Medulla oblongata (tissue), 1 donor: ENCODE data around the gene SPHK2.

Experiments used
- DNase-seq: peaks from one replicate; pipeline ENCODE4 v3.0.0-alpha.2; 2015; ENCODE audit errors: extremely low spot score

The SPHK2 gene

DNA sequence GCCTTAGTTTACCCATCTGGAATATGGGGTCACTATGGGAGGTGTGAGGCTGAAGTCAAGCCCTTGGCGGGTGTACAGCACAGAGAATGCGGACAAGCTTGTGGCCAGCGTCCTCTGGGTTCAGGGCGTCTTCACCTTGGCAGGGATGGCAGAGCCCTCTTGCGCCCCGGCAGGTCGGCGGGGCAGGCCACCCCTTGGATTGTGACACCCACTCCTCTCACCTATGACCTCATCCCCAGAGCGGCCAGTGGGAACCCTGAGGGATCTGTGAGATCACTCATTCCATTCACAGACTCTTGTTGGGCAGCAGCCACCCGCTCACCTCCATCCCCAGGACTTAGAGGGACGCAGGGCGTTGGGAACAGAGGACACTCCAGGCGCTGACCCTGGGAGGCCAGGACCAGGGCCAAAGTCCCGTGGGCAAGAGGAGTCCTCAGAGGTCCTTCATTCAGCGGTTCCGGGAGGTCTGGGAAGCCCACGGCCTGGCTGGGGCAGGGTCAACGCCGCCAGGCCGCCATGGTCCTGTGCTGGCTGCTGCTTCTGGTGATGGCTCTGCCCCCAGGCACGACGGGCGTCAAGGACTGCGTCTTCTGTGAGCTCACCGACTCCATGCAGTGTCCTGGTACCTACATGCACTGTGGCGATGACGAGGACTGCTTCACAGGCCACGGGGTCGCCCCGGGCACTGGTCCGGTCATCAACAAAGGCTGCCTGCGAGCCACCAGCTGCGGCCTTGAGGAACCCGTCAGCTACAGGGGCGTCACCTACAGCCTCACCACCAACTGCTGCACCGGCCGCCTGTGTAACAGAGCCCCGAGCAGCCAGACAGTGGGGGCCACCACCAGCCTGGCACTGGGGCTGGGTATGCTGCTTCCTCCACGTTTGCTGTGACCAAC lies 12.6 kb upstream of the SPHK2 start, which contains the start of gene SPACA4:
TSS of gene SPACA4 (plus strand) at position 280 of the 896 bp plus-strand sequence. CDS start at position 517, 237 bp downstream.
- no peak for DNase-seq

DNA sequence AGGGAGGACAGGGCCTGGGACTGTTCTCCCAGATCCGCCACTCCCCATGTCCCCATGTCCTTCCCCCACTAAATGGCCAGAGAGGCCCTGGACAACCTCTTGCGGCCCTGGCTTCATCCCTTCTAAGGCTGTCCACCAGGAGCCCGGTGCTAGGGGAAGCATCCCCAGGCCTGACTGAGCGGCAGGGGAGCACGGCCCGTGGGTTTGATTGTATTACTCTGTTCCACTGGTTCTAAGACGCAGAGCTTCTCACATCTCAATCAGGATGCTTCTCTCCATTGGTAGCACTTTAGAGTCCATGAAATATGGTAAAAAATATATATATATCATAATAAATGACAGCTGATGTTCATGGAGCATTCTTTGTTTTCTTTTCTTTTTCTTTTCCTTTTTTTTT lies 11.9 kb upstream of the SPHK2 start:
- DNase-seq, result no peak

DNA sequence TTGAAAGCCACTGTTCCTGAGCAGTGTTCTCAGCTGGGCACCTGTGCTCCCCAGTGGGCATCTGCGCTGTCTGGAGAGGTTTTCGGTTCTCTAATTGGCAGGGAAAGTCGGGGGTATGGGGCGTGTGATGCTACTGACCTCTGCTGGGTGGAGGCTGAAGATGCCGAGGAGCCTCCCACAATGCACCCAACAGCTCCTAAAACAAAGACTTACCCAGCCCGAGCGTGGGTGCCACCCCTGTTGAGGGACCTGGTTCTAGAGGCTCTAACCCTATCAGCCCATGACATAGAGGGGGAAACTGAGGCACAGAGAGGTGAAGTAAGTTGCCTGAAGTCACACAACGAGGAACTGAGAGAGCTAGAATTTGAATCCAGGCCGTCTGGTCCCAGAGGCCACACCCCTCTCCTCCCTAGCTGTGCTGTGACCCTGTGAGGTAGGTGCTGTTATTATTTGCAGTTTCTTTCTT lies 10.5 kb upstream of the SPHK2 start:
- peak; percentile 73 for DNase-seq

DNA sequence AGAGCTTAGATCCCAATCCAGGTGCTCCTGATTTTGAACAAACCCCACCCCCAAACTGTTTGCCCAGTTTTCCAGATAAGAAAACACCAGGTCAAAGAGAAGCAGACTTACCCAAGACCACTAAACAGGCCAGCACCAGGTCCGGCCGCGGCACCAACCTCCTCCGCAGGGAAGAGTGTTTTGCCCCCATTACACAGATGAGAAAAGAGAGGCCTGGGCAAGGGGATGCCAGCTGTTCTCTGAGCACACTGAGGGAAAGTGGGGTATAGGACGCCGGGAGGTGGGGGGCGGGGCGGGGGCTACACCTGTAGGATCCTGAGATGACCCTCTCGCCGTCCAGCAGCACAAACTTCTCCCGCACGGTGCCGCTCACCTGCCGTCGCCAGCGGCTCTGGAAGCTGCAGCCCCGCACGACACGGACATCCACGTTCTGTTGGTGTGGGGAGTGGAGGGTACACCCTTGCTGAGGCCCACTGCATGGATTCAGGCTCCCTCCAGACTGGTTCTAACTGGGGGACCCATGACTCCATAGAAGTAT lies 9.7 kb upstream of the SPHK2 start:
- no peak for DNase-seq

DNA sequence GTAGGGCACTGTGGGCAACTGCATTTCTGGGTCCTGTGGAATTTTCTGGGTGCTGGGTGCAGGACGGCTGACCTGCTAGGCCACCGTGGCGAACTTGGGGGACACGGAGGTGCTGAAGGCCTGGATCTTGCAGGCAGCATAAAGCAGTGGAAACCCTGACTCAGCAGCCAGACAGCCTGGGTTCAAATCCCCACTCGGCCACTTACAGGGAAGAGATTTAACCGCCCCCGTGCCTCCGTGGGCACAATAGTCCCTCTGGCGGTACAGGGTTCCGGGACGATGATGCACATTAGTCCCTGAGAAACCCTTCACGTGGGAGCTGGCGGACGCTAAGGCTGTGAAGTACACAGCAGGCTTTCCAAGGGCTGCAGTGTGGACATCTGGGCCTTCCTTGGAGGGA lies 7.4 kb upstream of the SPHK2 start:
- DNase-seq, result no peak

DNA sequence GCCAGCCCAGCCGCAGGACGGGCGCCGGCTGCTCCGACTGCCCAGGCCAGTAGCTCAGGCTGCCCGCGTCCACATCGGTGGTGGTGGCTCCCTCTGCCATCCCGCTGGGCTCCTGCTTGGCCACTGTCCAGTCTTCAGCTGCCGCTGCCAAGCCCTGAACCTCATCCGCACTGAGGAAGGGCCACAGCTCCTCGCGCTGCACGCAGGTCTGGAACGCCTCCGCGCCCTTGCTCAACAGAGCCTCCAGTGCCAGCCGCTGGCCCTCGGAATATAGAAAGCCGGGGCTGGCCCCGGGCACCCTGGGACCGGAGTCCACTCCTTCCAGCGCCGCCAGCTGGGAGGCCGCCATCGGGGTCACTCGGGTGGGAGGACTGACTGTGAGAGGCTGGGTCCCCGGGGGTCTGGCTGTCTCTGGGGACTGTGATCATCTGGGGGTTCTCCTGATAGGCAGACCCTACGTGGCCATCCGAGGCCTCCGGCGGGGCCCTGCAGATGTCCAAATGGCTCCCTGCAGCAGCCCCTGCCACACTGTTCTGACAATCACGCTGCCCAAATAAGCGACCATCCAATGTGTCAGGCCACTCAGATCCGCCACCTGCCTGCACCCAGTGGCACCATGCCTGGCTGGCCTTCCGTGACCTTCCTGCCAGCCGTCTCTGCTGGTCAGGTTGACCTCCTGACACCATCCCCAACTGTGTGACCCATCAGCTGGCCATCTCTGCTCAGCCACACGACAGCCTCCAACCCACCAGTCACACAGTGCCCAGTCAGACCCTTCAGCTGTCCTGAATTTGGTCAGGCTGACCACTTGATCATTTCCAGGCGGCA lies 6.1 kb upstream of the SPHK2 start:
- DNase-seq, result no peak

DNA sequence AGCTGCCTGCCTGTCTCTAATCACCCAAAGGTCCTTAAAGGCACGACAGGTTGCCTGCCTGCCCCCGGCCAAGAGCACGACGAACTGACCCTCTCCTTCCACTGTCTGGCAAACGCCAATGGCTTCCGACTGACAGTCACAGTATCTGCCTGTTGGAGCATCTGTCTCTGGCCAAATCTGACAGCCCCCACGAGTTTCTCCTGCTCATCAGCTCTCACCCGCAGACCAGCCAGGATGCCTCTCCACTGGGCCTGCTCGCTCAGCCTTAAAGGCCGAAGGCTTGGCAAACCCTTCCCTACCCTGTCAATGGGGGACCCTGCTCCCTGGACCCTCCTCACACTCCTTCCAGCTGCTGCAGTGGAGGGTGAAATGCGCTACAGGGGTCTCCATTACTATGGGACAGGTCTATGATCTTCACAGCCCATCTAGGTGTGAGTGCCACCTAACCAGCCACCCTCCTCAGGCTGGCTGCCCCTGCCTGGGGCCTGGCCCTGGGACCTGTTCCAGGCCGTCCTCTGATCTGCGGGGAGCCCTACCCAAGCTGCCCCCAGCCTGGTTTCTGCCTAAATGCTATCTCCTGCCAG lies 5.4 kb upstream of the SPHK2 start:
- DNase-seq, result no peak

DNA sequence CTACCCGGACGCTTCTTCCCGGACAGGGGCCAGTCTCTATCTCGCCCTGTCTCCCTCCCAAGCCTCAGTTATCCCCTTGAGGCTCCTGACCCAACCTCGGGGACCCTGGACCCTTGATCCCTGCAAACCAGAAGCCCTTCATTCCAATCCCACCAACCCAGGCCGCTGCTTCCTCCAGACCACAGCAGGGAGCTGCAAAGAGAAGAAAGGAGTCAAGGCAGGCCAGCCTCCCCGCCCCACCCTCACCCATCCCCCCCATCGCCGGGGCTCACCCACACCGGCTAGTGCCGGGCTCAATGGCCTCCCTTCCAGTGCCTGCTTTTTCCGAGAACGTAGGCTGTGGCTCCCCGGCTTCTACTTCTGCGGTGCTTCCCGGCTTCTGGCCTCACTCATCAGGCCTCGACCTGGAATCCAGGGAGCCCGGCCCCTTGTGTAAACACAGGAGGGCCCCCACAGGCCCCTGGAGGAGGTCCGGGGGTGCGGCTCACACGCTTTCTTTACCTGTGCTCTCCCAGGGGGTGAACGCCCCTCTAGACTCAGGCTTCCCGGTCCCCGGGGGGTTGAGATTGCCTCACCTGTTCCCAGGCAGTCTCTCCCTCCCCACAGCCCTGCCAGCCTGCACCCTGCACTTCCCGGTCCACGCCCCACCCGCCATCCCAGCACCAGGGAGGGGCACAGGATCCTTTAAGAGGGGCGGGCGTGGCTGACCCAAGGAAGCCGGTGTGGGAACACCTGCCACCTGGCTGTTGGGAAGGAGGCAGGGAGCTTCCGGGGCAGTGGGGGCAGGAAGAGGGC lies 4.7 kb upstream of the SPHK2 start, which contains the start of gene FAM83E:
TSS of gene FAM83E (minus strand) at position 641 of the 795 bp plus-strand sequence. CDS start 1,704 bp downstream, outside the sequence.
- no peak for DNase-seq

DNA sequence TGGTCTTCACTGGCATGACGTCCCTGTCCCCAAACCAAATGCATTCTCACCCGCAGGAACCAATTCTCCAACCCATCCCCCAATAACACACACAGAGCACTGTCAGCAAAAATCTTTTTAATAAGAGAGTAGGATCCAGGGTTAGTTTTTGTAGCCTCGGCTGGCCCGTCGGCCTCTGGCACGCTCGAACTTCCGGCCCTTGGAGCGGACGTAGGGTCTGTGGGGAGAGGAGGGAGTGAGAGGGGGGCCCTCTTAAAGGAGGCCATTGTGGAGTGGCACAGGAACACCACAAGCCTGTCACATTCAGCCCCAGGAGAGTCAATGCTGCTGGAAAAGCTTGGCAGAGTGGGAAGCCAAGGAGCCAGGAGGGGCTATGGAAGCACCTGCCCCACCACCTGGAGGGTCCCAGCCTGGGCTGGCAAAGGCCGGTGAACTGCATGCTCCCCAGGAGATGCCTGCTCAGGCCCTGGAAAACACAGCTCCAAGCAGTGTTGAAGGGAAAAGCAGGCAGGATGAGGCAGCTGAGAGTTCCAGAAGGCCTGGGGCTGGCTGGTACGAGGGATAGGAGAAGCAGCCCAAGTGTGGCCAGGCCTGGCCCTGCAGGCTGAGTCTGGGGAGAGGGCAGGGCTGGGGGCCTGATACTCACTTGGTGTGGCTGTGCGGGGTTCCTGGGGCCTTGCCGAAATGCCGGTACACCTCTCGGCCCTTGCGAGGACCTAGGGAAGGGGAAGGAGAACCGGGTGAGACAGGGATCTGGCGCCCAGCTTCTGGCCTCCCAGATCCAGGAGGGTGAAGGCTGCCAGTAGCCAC lies 3.9 kb upstream of the SPHK2 start:
- no peak for DNase-seq

DNA sequence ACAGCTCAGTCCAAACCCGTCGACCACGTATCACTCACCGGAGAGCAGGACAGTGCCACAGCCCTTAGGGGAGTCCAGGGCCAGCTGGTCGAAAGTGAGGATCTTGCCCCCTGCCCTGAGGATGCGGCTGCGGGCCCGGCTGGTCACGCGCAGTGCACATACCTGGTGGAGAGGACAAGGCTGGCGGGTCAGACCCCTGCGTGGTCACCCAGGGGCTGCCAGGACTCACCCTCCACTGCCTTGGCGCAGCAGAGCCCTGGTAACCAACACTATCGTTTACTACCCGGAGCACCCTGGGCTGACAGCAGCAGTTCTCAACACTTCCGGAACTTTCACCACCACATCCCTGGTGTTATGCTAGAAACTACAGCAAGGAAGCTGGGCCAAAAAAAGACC lies 3.3 kb upstream of the SPHK2 start:
- DNase-seq, result no peak

DNA sequence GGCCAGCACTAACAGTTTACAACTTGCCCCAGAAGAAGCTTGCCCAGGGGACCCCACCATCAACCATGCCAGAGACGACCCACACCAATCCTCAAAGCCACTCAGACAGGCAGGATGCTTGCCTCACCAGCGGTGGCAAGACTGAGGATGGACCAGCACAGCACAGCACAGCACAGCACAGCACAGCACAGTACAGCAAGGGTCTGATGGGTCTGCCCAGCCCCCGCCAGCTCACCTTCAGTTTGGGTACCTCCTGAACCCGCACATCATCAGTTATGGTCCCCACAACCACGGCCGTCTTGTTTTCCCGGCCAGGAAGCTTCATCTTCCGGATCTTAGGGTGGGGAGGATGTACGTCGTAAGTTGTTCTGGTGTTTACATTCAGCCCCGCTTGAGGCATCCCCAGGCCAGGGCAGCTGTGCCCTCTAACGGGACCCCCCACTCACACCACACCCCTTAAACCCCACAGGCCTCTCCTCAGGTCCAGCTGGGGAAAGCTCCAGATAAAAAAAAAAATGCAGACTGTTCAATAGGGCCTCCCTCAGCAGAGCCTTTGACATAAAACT lies 2.7 kb upstream of the SPHK2 start:
- DNase-seq, result no peak

DNA sequence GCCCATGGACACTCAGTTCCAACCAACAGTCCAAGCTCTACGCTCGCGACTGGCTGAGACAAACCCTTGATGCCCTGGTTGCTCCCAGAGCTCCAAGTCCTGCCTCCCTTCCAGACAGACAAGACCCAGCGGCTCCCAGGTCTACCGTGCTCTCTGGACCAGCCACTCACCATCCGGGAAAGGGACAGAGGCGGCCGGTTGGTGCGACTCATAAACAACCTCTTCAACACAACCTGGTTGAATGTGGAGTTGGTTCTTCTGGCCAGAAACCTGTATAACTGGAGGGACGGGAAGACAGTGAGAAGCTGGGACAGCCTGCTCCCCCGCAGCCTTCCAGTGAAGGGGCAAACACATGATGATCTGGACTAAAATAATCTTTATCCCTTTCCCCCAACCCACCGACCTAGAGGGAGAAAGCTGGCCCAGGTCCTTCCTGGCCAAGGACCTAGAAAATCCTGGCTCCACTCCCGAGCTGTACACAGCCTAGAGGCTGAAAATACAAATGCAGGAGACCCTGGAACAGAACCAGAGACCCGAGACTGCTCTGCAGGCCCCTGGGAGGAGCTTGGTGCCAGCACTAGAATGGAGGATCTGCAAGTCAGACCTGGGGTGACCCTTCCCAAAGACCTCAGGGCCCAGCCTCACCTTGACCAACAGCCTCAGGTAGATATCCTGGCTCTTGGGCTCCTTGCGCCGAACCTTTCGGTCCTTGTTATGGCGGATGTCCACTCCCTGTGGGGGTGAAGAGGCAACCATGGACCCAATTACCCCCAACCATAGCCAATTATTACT lies 2.0 kb upstream of the SPHK2 start:
- peak; percentile 43 for DNase-seq

DNA sequence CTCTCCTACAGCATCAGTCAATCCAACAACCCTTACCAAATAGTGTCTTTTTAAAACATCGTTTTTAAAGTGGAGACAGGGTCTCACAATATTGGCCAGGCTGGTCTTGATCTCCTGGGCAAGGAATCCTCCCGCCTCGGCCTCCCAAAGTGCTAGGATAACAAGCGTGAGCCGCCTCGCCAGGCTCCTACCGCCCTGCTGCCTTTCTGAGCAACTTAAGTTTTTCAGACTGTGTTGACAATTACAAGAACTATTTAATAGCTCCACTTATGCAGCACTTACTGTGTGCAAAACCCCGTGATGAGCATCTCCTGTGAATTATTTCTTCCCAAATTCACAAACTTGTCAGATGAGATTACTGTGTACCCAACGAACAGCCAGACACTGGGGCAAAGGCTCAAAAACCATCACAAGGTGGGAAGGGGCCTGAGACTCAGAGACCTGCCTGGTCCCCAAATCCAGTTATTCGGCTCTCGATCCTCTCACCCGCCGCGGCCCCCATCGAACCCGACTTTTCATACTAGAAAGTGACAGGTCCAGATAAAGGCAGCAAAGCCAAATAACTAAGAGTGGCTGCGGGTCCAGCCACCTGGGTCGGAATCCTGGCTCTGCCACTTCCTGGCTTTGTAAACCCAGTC lies 909 bp upstream of the SPHK2 start:
- no peak for DNase-seq

DNA sequence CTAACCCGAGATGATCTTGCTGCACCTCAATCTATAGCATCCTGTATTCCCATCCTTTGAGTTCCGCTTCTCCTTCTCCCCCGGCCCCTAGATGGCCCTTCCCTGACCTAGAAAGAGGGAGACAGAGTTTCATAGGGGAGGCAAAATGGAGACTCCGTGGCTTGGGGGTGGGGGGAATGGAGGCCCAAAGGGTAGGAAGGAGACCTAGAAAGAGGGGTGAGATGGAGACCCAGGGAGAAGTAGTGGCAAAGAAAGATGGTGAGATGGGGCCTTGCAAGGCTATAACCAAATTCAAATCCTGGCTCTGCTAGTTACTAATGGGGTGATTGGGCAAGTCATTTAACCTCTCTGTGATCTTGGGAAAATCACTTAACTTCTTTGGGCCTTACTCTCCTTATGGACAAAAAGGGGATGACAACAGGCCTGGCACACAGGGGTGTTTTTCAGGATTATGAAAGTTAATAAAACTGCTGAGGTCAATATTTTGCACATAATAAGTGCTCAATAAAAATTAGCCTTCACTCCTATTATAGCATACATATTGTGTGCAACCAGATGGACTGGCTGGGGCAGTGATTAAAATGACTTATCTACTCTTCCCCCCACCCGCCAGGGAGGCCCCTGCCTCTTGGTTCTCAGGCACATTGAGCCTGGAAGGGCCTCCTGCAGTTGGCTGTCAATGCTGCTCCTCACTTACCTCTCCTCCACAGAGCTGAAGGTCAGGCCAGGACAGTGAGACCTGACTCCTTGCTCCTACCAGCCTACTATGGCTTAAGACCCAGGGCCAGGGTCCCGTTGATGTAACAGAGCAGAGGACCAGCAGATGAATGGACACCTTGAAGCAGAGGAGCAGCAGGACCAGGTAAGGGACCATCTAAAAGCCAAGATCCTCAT lies 633 bp downstream of the SPHK2 start:
- DNase-seq, result no peak

DNA sequence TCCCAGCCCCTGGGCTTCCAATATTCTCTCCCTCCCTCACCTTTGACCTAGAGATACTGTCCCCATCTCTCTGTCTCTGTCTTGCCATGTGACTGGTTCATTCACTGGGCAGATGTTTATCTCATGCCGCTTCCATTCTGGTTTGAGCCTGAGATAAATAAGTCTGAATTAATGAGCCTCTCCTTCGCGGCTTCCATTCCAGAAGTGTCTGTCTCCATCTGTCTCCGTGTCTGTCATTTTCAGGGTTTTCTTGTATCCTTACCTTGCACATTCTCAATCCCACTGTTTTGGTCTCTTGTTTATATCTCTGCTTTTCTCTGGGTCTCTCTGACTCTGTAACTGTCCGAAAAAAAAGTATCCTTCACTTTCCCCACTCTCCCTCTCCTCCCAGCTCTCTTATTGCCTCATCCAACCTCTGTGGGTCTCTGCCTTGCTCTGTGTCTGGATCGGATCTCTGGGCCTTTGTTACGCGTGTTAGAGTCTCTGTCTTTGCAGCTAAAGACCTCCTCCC lies 4.3 kb downstream of the SPHK2 start:
- peak; percentile 73 for DNase-seq

DNA sequence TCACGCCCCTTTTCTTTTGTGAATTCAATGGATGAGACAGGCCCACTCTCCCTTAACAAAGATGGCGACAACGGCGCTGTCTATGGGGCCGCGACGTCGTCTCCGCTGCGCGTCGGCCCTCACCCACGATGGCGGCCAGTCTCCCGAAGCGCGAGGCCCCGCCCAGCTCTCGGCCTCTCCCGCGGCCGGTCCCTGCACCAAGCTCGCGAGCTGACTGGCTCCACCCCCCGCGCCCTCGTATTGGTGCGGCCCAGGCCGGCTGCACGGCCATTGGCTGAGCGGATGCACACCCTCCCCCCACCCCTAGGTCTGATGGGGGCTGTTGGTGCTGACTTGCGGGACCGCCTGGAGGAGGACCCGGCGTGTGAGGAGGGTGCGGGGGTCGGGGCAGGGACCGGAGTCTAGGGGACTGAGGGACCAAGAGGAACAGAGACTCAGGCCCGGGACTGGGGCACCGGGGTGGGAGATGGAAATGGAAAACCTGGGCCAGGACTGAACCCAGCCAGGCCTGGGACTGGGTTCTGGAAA lies 4.8 kb downstream of the SPHK2 start:
- peak; percentile 98 for DNase-seq
